HS-27A (cell line): ENCODE measurements around the gene GULP1.
"Not testable (repeated sequence)": the region's sequence is repeated elsewhere in the genome, so short reads cannot be mapped to it uniquely, and the experiment has no call there.

ENCODE experiments used
- DNase-seq: peaks from one replicate; pipeline ENCODE4 v3.0.0-alpha.2; 2012; ENCODE audit warnings: low read depth, missing footprints

GULP1 gene

GRCh38 chr2:188416367-188416766, 124.7 kb downstream of the GULP1 start:
- DNase-seq: no peak

GRCh38 chr2:188422726-188423125, 131.1 kb downstream of the GULP1 start:
- DNase-seq: no peak

GRCh38 chr2:188425266-188425665, 133.6 kb downstream of the GULP1 start:
- DNase-seq: no peak

- no peak for DNase-seq
These were observed 134.4 kb downstream of the GULP1 start for GRCh38 chr2:188426121-188426520.

GRCh38 chr2:188430705-188431104, 139.0 kb downstream of the GULP1 start:
- DNase-seq: no peak

GRCh38 chr2:188434018-188434417, 142.3 kb downstream of the GULP1 start:
- DNase-seq: no peak

- no peak for DNase-seq
These were observed 143.4 kb downstream of the GULP1 start for GRCh38 chr2:188435115-188435514.

GRCh38 chr2:188437537-188437936, 145.9 kb downstream of the GULP1 start:
- DNase-seq: no peak

GRCh38 chr2:188439986-188440385, 148.3 kb downstream of the GULP1 start:
- DNase-seq: no peak

GRCh38 chr2:188440849-188441248, 149.2 kb downstream of the GULP1 start:
- DNase-seq: no peak

GRCh38 chr2:188441288-188441947, 149.7 kb downstream of the GULP1 start:
- no peak for DNase-seq

GRCh38 chr2:188443207-188443606, 151.5 kb downstream of the GULP1 start:
- DNase-seq: no peak

- no peak for DNase-seq
These were observed 152.6 kb downstream of the GULP1 start for GRCh38 chr2:188444106-188444835.

- DNase-seq: no peak
These were observed 157.9 kb downstream of the GULP1 start for GRCh38 chr2:188449561-188449960.

- DNase-seq: no peak
These were observed 158.3 kb downstream of the GULP1 start for GRCh38 chr2:188449971-188450370.

- DNase-seq: no peak
These were observed 159.2 kb downstream of the GULP1 start for GRCh38 chr2:188450732-188451483.

GRCh38 chr2:188452084-188452483, 160.4 kb downstream of the GULP1 start:
- no peak for DNase-seq

- no peak for DNase-seq
These were observed 164.6 kb downstream of the GULP1 start for GRCh38 chr2:188456114-188456909.

- no peak for DNase-seq
These were observed 167.4 kb downstream of the GULP1 start for GRCh38 chr2:188459061-188459460.

- DNase-seq: not testable (repeated sequence)
These were observed 174.4 kb downstream of the GULP1 start for GRCh38 chr2:188466078-188466477.

GRCh38 chr2:188466761-188467160, 175.1 kb downstream of the GULP1 start:
- no peak for DNase-seq

GRCh38 chr2:188471166-188471565, 179.5 kb downstream of the GULP1 start:
- no peak for DNase-seq
